IPS DF 19.7 (cell line): ENCODE data around the gene ACTN2.

Source experiments
- DNase-seq: peaks from one replicate; pipeline ENCODE4 v3.0.0-alpha.2; 2013; ENCODE audit warnings: low read depth, low spot score

ACTN2 gene

GRCh38 chr1:236691348-236691747 lies 5.0 kb downstream of the ACTN2 start:
- no peak for DNase-seq

GRCh38 chr1:236692128-236692527 lies 5.8 kb downstream of the ACTN2 start:
- no peak for DNase-seq

GRCh38 chr1:236692742-236693141 lies 6.4 kb downstream of the ACTN2 start:
- DNase-seq: no peak

- DNase-seq: no peak
Observed at GRCh38 chr1:236699366-236699765, 13.1 kb downstream of the ACTN2 start.

GRCh38 chr1:236700903-236701302 lies 14.6 kb downstream of the ACTN2 start:
- no peak for DNase-seq

GRCh38 chr1:236701782-236702181 lies 15.5 kb downstream of the ACTN2 start:
- no peak for DNase-seq

- DNase-seq: no peak
Observed at GRCh38 chr1:236702791-236703394, 16.6 kb downstream of the ACTN2 start.

GRCh38 chr1:236705771-236706170 lies 19.5 kb downstream of the ACTN2 start:
- DNase-seq: no peak

GRCh38 chr1:236706183-236706582 lies 19.9 kb downstream of the ACTN2 start:
- DNase-seq: no peak

GRCh38 chr1:236710328-236710892 lies 24.1 kb downstream of the ACTN2 start:
- DNase-seq: no peak

GRCh38 chr1:236716160-236716559 lies 29.9 kb downstream of the ACTN2 start:
- DNase-seq: no peak

GRCh38 chr1:236717811-236718210 lies 31.5 kb downstream of the ACTN2 start:
- DNase-seq: no peak

GRCh38 chr1:236718328-236718727 lies 32.0 kb downstream of the ACTN2 start:
- DNase-seq: no peak

GRCh38 chr1:236720206-236720605 lies 33.9 kb downstream of the ACTN2 start:
- no peak for DNase-seq

- no peak for DNase-seq
Observed at GRCh38 chr1:236720611-236721010, 34.3 kb downstream of the ACTN2 start.

- no peak for DNase-seq
Observed at GRCh38 chr1:236724049-236724448, 37.8 kb downstream of the ACTN2 start.

- DNase-seq: no peak
Observed at GRCh38 chr1:236724506-236724905, 38.2 kb downstream of the ACTN2 start.

GRCh38 chr1:236725668-236726067 lies 39.4 kb downstream of the ACTN2 start:
- no peak for DNase-seq

GRCh38 chr1:236727521-236727920 lies 41.2 kb downstream of the ACTN2 start:
- DNase-seq: no peak

GRCh38 chr1:236728752-236729151 lies 42.5 kb downstream of the ACTN2 start:
- no peak for DNase-seq

- no peak for DNase-seq
Observed at GRCh38 chr1:236733653-236734052, 47.4 kb downstream of the ACTN2 start.

- no peak for DNase-seq
Observed at GRCh38 chr1:236734141-236734765, 48.0 kb downstream of the ACTN2 start.

- no peak for DNase-seq
Observed at GRCh38 chr1:236736761-236737160, 50.5 kb downstream of the ACTN2 start.
